CD8-positive, alpha-beta memory T cell (primary cell): Measurements from ENCODE around the gene PSMG1. TPM values are rescaled to one million over a fixed set of nuclear protein-coding genes. Genes with fewer than 3 reads are reported as not detected.

ENCODE experiments used
- CTCF ChIA-PET: fragments of 350-600 bp; sonication (Branson Sonifier 250); formaldehyde crosslinking; loops from one replicate; lab custom pipeline; 2021; ENCODE audit warnings: antibody characterized with exemption; lab: Charles Lee
- POLR2A ChIA-PET: fragments of 350-600 bp; sonication (Branson Sonifier 250); formaldehyde crosslinking; loops from one replicate; lab custom pipeline; 2021; ENCODE audit warnings: antibody characterized with exemption; lab: Charles Lee
- DNase-seq, 5 donors: peaks; one replicate each; pipeline versions ENCODE4 v3.0.0 to v3.0.0-alpha.2; 2020 to 2022; ENCODE audit warnings: mixed read lengths in 1 of 5
- H3K27ac ChIP-seq: one replicate; pipeline ENCODE4 v1.7.0; 2013; ENCODE audit warnings: low read depth, mild to moderate bottlenecking, low read length, moderate library complexity
- H3K27me3 ChIP-seq: 2 replicates; pipeline ENCODE4 v1.7.0; 2013; ENCODE audit warnings: low read length, mild to moderate bottlenecking; ENCODE audit not compliant: insufficient read depth, poor library complexity, severe bottlenecking
- H3K36me3 ChIP-seq: 2 replicates; pipeline ENCODE4 v1.7.0; 2013; ENCODE audit warnings: mild to moderate bottlenecking, low read length, moderate library complexity; ENCODE audit not compliant: insufficient read depth
- H3K4me1 ChIP-seq: 2 replicates; pipeline ENCODE4 v1.7.0; 2013; ENCODE audit warnings: mild to moderate bottlenecking, low read length, moderate library complexity; ENCODE audit not compliant: insufficient read depth
- H3K4me3 ChIP-seq: 2 replicates; pipeline ENCODE4 v1.7.0; 2013; ENCODE audit warnings: mild to moderate bottlenecking, low read length
- H3K9me3 ChIP-seq: 2 replicates; pipeline ENCODE4 v1.7.0; 2013; ENCODE audit warnings: mild to moderate bottlenecking, low read length
- H3K27ac Mint-ChIP-seq, 8 donors: one replicate each; pipeline ENCODE4 v1.8.0; 2020 to 2021; ENCODE audit warnings: mixed read lengths in 8 of 8, mild to moderate bottlenecking in 6 of 8, inconsistent platforms in 3 of 8, moderate library complexity in 3 of 8
- H3K27me3 Mint-ChIP-seq, 2 donors: one replicate each; pipeline ENCODE4 v1.8.0; 2020 to 2021; ENCODE audit warnings: mixed read lengths in 2 of 2, mild to moderate bottlenecking in 1 of 2, moderate library complexity in 1 of 2
- H3K36me3 Mint-ChIP-seq, 3 donors: one replicate each; pipeline ENCODE4 v1.8.0; 2020 to 2021; ENCODE audit warnings: mixed read lengths in 3 of 3, inconsistent platforms in 1 of 3, mild to moderate bottlenecking in 1 of 3
- H3K4me1 Mint-ChIP-seq, 3 donors: one replicate each; pipeline ENCODE4 v1.8.0; 2020 to 2021; ENCODE audit warnings: mixed read lengths in 3 of 3, inconsistent platforms in 1 of 3, mild to moderate bottlenecking in 1 of 3
- H3K4me3 Mint-ChIP-seq, 7 donors: one replicate each; pipeline ENCODE4 v1.8.0; 2020 to 2021; ENCODE audit warnings: mixed read lengths in 7 of 7, mild to moderate bottlenecking in 6 of 7, moderate library complexity in 4 of 7, inconsistent platforms in 2 of 7
- H3K9me3 Mint-ChIP-seq, 5 donors: one replicate each; pipeline ENCODE4 v1.8.0; 2020 to 2022; ENCODE audit warnings: mixed read lengths in 5 of 5, mild to moderate bottlenecking in 3 of 5, moderate library complexity in 2 of 5, inconsistent platforms in 1 of 5
- polyA plus RNA-seq: library from polyadenylated mRNA; unstranded; fragments of 300-500 nt; fragmentation: Illumina TruSeq; gene quantifications from one replicate; pipeline ENCODE4 v1.2.3, GENCODE V29; 2021
- total RNA-seq, 2 experiments: library from RNA; stranded (reverse); gene quantifications; one replicate each; pipeline ENCODE4 v1.2.3, GENCODE V29; 2021

The PSMG1 gene
- total and polyA plus RNA-seq, 3 experiments from 2014 or later = 37.2 to 105 (median 102) TPM

GRCh38 chr21:39150877-39151276 is 32.4 kb downstream of the PSMG1 start:
- no peak overlapping the region for H3K27ac Mint-ChIP-seq
- no peaks in the 10 kb centered on the region for H3K36me3 Mint-ChIP-seq
- H3K4me1 Mint-ChIP-seq = no peaks in the 10 kb centered on the region
- no peak overlapping the region for H3K27ac ChIP-seq
- ChIA-PET CTCF (interaction anchor here (1.5 kb wide), 1 partner anchor 13 kb away, joined by 3 read pairs; no protein-coding TSS in a partner anchor), POLR2A (no interaction called here)
- DNase-seq = no peak
- peaks cover 9 to 22% of the 10 kb centered on the region in 2 donors for H3K27me3 Mint-ChIP-seq
- H3K36me3 ChIP-seq = no peaks in the 10 kb centered on the region
- no peaks in the 10 kb centered on the region for H3K9me3 ChIP-seq
- no peak overlapping the region for H3K4me3 Mint-ChIP-seq
- H3K9me3 Mint-ChIP-seq = no peaks in the 10 kb centered on the region
- H3K27me3 ChIP-seq = no peaks in the 10 kb centered on the region
- H3K4me3 ChIP-seq = no peak overlapping the region
- H3K4me1 ChIP-seq = no peaks in the 10 kb centered on the region

GRCh38 chr21:39150316-39150715 is 32.9 kb downstream of the PSMG1 start:
- ChIA-PET POLR2A (interaction anchor here (0.6 kb wide), 1 partner anchor 121 kb away, joined by 3 read pairs; no protein-coding TSS in a partner anchor), CTCF (interaction anchor here (1.5 kb wide), 1 partner anchor 12 kb away, joined by 3 read pairs; no protein-coding TSS in a partner anchor)
- H3K4me3 ChIP-seq = no peak overlapping the region
- H3K4me1 ChIP-seq = no peaks in the 10 kb centered on the region
- no peaks in the 10 kb centered on the region for H3K36me3 ChIP-seq
- H3K27me3 ChIP-seq = no peaks in the 10 kb centered on the region
- Mint-ChIP-seq H3K27me3 (peaks cover 9 to 22% of the 10 kb centered on the region in 2 donors), H3K36me3 (no peaks in the 10 kb centered on the region), H3K27ac (no peak overlapping the region), H3K4me3 (no peak overlapping the region), H3K9me3 (no peaks in the 10 kb centered on the region), H3K4me1 (no peaks in the 10 kb centered on the region)
- no peak overlapping the region for H3K27ac ChIP-seq
- DNase-seq = no peak
- no peaks in the 10 kb centered on the region for H3K9me3 ChIP-seq

- POLR2A ChIA-PET = interaction anchor here (0.6 kb wide), 1 partner anchor 122 kb away, joined by 3 read pairs; no protein-coding TSS in a partner anchor
- H3K36me3 Mint-ChIP-seq = no peaks in the 10 kb centered on the region
- H3K27ac Mint-ChIP-seq = no peak overlapping the region
- H3K4me3 ChIP-seq = no peak overlapping the region
- no peaks in the 10 kb centered on the region for H3K4me1 ChIP-seq
- H3K27me3 ChIP-seq = no peaks in the 10 kb centered on the region
- no peaks in the 10 kb centered on the region for H3K9me3 Mint-ChIP-seq
- no peaks in the 10 kb centered on the region for H3K9me3 ChIP-seq
- no peak overlapping the region for H3K27ac ChIP-seq
- H3K4me1 Mint-ChIP-seq = no peaks in the 10 kb centered on the region
- no peak overlapping the region for H3K4me3 Mint-ChIP-seq
- peaks cover 9 to 22% of the 10 kb centered on the region in 2 donors for H3K27me3 Mint-ChIP-seq
- CTCF ChIA-PET = interaction anchor here (1.5 kb wide), 1 partner anchor 12 kb away, joined by 3 read pairs; no protein-coding TSS in a partner anchor
- no peaks in the 10 kb centered on the region for H3K36me3 ChIP-seq
- DNase-seq = no peak
Observed at GRCh38 chr21:39149882-39150281, 33.4 kb downstream of the PSMG1 start.

GRCh38 chr21:39148975-39149374 is 34.3 kb downstream of the PSMG1 start:
- no peaks in the 10 kb centered on the region for H3K4me1 ChIP-seq
- Mint-ChIP-seq H3K4me3 (no peak overlapping the region), H3K27ac (no peak overlapping the region), H3K36me3 (no peaks in the 10 kb centered on the region), H3K9me3 (no peaks in the 10 kb centered on the region), H3K4me1 (no peaks in the 10 kb centered on the region), H3K27me3 (peaks cover 9 to 18% of the 10 kb centered on the region in 2 donors)
- H3K4me3 ChIP-seq = no peak overlapping the region
- ChIA-PET CTCF (interaction anchor here (0.8 kb wide), 1 partner anchor 10 kb away, joined by 3 read pairs; no protein-coding TSS in a partner anchor), POLR2A (no interaction called here)
- H3K27ac ChIP-seq = no peak overlapping the region
- no peaks in the 10 kb centered on the region for H3K9me3 ChIP-seq
- DNase-seq = no peak
- no peaks in the 10 kb centered on the region for H3K27me3 ChIP-seq
- no peaks in the 10 kb centered on the region for H3K36me3 ChIP-seq

- POLR2A ChIA-PET = no interaction called here
- Histone ChIP-seq H3K4me1 (no peaks in the 10 kb centered on the region), H3K27me3 (no peaks in the 10 kb centered on the region), H3K27ac (no peak overlapping the region), H3K4me3 (no peak overlapping the region), H3K9me3 (no peaks in the 10 kb centered on the region), H3K36me3 (no peaks in the 10 kb centered on the region)
- Mint-ChIP-seq H3K27ac (no peak overlapping the region), H3K27me3 (peaks cover 3 to 4% of the 10 kb centered on the region in 2 donors), H3K4me1 (no peaks in the 10 kb centered on the region), H3K9me3 (peaks cover 0 to 3% (median 0%) of the 10 kb centered on the region in 5 donors), H3K36me3 (no peaks in the 10 kb centered on the region), H3K4me3 (no peak overlapping the region)
- CTCF ChIA-PET = no interaction called here
- DNase-seq = no peak
Observed at GRCh38 chr21:39144191-39144590, 39.1 kb downstream of the PSMG1 start.

- H3K9me3 Mint-ChIP-seq = peaks cover 0 to 3% (median 0%) of the 10 kb centered on the region in 5 donors
- H3K36me3 Mint-ChIP-seq = no peaks in the 10 kb centered on the region
- CTCF ChIA-PET = no interaction called here
- no peaks in the 10 kb centered on the region for H3K27me3 ChIP-seq
- no peaks in the 10 kb centered on the region for H3K4me1 ChIP-seq
- H3K36me3 ChIP-seq = no peaks in the 10 kb centered on the region
- H3K27ac Mint-ChIP-seq = no peak overlapping the region
- no peak overlapping the region for H3K27ac ChIP-seq
- H3K4me1 Mint-ChIP-seq = no peaks in the 10 kb centered on the region
- peaks cover 1 to 3% of the 10 kb centered on the region in 2 donors for H3K27me3 Mint-ChIP-seq
- POLR2A ChIA-PET = no interaction called here
- H3K4me3 ChIP-seq = no peak overlapping the region
- H3K9me3 ChIP-seq = no peaks in the 10 kb centered on the region
- no peak overlapping the region for H3K4me3 Mint-ChIP-seq
- no peak for DNase-seq
Observed at GRCh38 chr21:39142972-39143371, 40.3 kb downstream of the PSMG1 start.

GRCh38 chr21:39141502-39141901 is 41.7 kb downstream of the PSMG1 start:
- CTCF ChIA-PET = no interaction called here
- Histone ChIP-seq H3K9me3 (no peaks in the 10 kb centered on the region), H3K27me3 (no peaks in the 10 kb centered on the region), H3K27ac (no peak overlapping the region), H3K4me3 (no peak overlapping the region), H3K36me3 (no peaks in the 10 kb centered on the region), H3K4me1 (no peaks in the 10 kb centered on the region)
- POLR2A ChIA-PET = no interaction called here
- H3K36me3 Mint-ChIP-seq = no peaks in the 10 kb centered on the region
- H3K27me3 Mint-ChIP-seq = peaks cover 1 to 4% of the 10 kb centered on the region in 2 donors
- DNase-seq = no peak
- H3K4me3 Mint-ChIP-seq = no peak overlapping the region
- H3K9me3 Mint-ChIP-seq = peaks cover 0 to 3% (median 0%) of the 10 kb centered on the region in 5 donors
- H3K27ac Mint-ChIP-seq = no peak overlapping the region
- no peaks in the 10 kb centered on the region for H3K4me1 Mint-ChIP-seq

- Mint-ChIP-seq H3K4me3 (no peak overlapping the region), H3K27ac (no peak overlapping the region)
Observed at GRCh38 chr21:39137248-39138178, 45.7 kb downstream of the PSMG1 start.

More at GRCh38 chr21:39137248-39138178, 45.7 kb downstream of the PSMG1 start:
- H3K27me3 Mint-ChIP-seq = peaks cover 1 to 7% of the 10 kb centered on the region in 2 donors
- H3K27me3 ChIP-seq = no peaks in the 10 kb centered on the region
- no peaks in the 10 kb centered on the region for H3K9me3 ChIP-seq
- no peaks in the 10 kb centered on the region for H3K4me1 ChIP-seq
- no peaks in the 10 kb centered on the region for H3K9me3 Mint-ChIP-seq
- no peaks in the 10 kb centered on the region for H3K36me3 ChIP-seq
- H3K4me3 ChIP-seq = no peak overlapping the region
- H3K4me1 Mint-ChIP-seq = no peaks in the 10 kb centered on the region
- POLR2A ChIA-PET = no interaction called here
- H3K36me3 Mint-ChIP-seq = no peaks in the 10 kb centered on the region
- CTCF ChIA-PET = interaction anchor here (1.5 to 2.2 kb wide), 4 partner anchors 13 to 406 kb away, joined by 3 to 13 read pairs (median 7); no protein-coding TSS in a partner anchor
- H3K27ac ChIP-seq = no peak overlapping the region
- DNase-seq = no peak
